Type B pancreatic cell (in vitro differentiated cells): ENCODE data around the gene POU6F2. TPM values are rescaled to one million over a fixed set of nuclear protein-coding genes. Genes with fewer than 3 reads are reported as not detected.

Source experiments
- DNase-seq: peaks from one replicate; pipeline ENCODE4 v3.0.0; 2021; ENCODE audit warnings: mixed read lengths; ENCODE audit not compliant: unreplicated experiment; ENCODE audit errors: extremely low spot score
- H3K27ac Mint-ChIP-seq: 2 replicates; pipeline ENCODE4 v1.8.0; 2021; ENCODE audit warnings: mild to moderate bottlenecking, mixed read lengths
- H3K27me3 Mint-ChIP-seq: 2 replicates; pipeline ENCODE4 v1.8.0; 2021; ENCODE audit warnings: mixed read lengths
- H3K36me3 Mint-ChIP-seq: 2 replicates; pipeline ENCODE4 v1.8.0; 2021; ENCODE audit warnings: mixed read lengths
- H3K4me1 Mint-ChIP-seq: one replicate; pipeline ENCODE4 v1.8.0; 2021; ENCODE audit warnings: mixed read lengths; ENCODE audit not compliant: unreplicated experiment
- H3K4me3 Mint-ChIP-seq: 2 replicates; pipeline ENCODE4 v1.8.0; 2021; ENCODE audit warnings: mild to moderate bottlenecking, mixed read lengths
- H3K9me3 Mint-ChIP-seq: 2 replicates; pipeline ENCODE4 v1.8.0; 2021; ENCODE audit warnings: mixed read lengths
- CTCF ChIP-seq: fragments of 200-600 bp; sonication (generic); conservative IDR thresholded peaks from 2 replicates; pipeline ENCODE4 v1.5.0; 2021; ENCODE audit warnings: antibody characterized with exemption, mild to moderate bottlenecking
- total RNA-seq: library from RNA; stranded (reverse); gene quantifications from 2 replicates; pipeline ENCODE4 v1.2.1, GENCODE V29; 2021; ENCODE audit warnings: low replicate concordance

Gene POU6F2
- total RNA-seq, 1 donor from 2014 or later, result 1.4 TPM

- no peak overlapping the region for H3K27ac Mint-ChIP-seq
- H3K4me3 Mint-ChIP-seq, result peak overlapping the region; percentile 95
- DNase-seq, result no peak
- H3K9me3 Mint-ChIP-seq, result no peaks in the 10 kb centered on the region
- peaks cover 25% of the 10 kb centered on the region for H3K27me3 Mint-ChIP-seq
- TF ChIP-seq CTCF, result no peak
- no peaks in the 10 kb centered on the region for H3K36me3 Mint-ChIP-seq
- peaks cover 4% of the 10 kb centered on the region for H3K4me1 Mint-ChIP-seq
These were observed 437.5 kb downstream of the POU6F2 start for GRCh38 chr7:39415091-39415787.

GRCh38 chr7:39416866-39417265 is 439.2 kb downstream of the POU6F2 start:
- no peaks in the 10 kb centered on the region for H3K36me3 Mint-ChIP-seq
- no peaks in the 10 kb centered on the region for H3K9me3 Mint-ChIP-seq
- peaks cover 14% of the 10 kb centered on the region for H3K27me3 Mint-ChIP-seq
- no peak overlapping the region for H3K27ac Mint-ChIP-seq
- DNase-seq, result no peak
- H3K4me3 Mint-ChIP-seq, result no peak overlapping the region
- peaks cover 4% of the 10 kb centered on the region for H3K4me1 Mint-ChIP-seq
- no peak for TF ChIP-seq CTCF

- TF ChIP-seq CTCF, result peak; percentile 32
- Mint-ChIP-seq H3K9me3 (no peaks in the 10 kb centered on the region), H3K4me3 (no peak overlapping the region), H3K27ac (no peak overlapping the region), H3K27me3 (peaks cover 15% of the 10 kb centered on the region), H3K4me1 (peaks cover 4% of the 10 kb centered on the region), H3K36me3 (no peaks in the 10 kb centered on the region)
- DNase-seq, result no peak
These were observed 439.9 kb downstream of the POU6F2 start for GRCh38 chr7:39417642-39418041.

GRCh38 chr7:39421251-39421650 is 443.5 kb downstream of the POU6F2 start:
- Mint-ChIP-seq H3K9me3 (no peaks in the 10 kb centered on the region), H3K27ac (no peak overlapping the region), H3K36me3 (no peaks in the 10 kb centered on the region), H3K27me3 (peaks cover 5% of the 10 kb centered on the region), H3K4me1 (no peaks in the 10 kb centered on the region), H3K4me3 (no peak overlapping the region)
- DNase-seq, result no peak
- TF ChIP-seq CTCF, result no peak

GRCh38 chr7:39421661-39422060 is 444.0 kb downstream of the POU6F2 start:
- H3K9me3 Mint-ChIP-seq, result no peaks in the 10 kb centered on the region

More at GRCh38 chr7:39421661-39422060, 444.0 kb downstream of the POU6F2 start:
- no peak overlapping the region for H3K4me3 Mint-ChIP-seq
- H3K4me1 Mint-ChIP-seq, result no peaks in the 10 kb centered on the region
- DNase-seq, result no peak
- no peak overlapping the region for H3K27ac Mint-ChIP-seq
- TF ChIP-seq CTCF, result no peak
- peaks cover 3% of the 10 kb centered on the region for H3K27me3 Mint-ChIP-seq
- no peaks in the 10 kb centered on the region for H3K36me3 Mint-ChIP-seq
